Cerebellar nuclear complex (tissue), 1 donor: ENCODE data around the gene INPP5A.

Source experiments
- DNase-seq, 2 experiments: peaks; one replicate each; lab custom pipeline; 2025; lab: John Stamatoyannopoulos, UW

INPP5A gene

GRCh38 chr10:132535065-132535651, 2.4 kb upstream of the INPP5A start:
- DNase-seq, result no peak

GRCh38 chr10:132536241-132536876, 1.2 kb upstream of the INPP5A start:
- DNase-seq, result peak in 1 of 2 experiments; percentile 24

GRCh38 chr10:132536877-132537683, 507 bp upstream of the INPP5A start:
- peak; percentile 99 for DNase-seq

DNA sequence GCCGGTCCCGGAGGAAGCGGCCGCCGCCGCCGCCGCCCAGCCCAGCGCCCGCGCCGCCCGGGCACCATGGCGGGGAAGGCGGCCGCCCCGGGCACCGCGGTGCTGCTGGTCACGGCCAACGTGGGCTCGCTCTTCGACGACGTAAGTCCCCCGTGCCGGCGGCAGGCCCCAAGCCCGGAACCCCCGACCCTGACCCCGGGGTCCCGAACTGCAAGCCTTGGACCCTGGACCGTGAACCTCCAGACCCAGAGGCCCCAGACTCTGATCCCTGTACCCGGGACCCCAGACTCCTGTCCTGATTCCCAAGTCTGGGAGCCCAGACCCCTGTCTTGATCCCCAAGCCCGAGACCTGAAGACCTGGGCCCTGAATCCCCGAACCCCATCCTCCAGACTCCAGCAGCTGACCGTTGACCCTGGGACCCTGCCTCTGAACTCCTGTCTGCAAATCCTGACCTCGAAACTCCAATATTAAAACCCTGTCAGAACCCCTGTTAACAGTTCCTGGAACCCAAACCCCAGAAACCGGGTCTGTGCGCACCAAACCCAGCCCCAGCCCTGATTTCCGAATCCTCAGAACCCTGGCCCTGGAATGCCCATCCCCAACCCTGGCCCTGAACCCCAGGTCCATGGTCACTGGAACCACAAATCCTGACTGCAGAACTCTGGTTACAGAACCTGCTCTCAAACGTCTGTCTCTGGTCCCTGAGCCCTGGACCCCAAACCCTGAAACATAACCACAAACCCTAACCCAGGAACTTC, 623 bp downstream of the INPP5A start:
- DNase-seq, result no peak

DNA sequence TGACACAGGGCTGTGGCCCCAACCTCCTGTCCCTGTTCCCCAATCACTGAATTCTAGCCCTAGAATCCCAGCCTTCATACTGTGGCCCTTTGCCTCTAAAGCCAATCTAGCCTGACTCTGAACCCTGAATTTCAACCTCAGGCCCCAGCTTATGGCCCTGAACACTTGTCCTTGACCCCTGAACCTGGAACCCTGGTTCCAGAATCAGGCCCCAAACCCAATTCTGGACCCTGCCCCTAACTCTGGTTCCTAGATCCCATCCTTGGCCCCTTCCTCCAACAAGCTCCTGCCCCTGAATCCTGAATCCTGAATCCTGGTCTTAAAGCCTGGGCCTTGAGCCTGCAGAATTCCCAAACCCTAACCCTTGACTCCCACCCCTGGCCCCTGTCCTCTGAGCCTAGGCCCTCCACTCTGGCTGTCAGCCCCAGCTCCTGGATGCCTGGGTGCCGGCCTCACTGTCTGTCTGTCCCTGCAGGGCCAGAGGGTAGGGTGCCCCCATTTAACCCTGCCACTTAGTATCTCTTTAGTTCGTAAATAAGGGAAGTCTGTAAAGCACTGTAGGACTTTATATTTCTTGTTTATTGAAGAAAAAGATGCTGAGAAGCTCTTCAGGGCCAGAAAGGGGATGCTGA, 1.3 kb downstream of the INPP5A start:
- no peak for DNase-seq

GRCh38 chr10:132539431-132539839, 1.8 kb downstream of the INPP5A start:
- peak; percentile 45 to 74 for DNase-seq

GRCh38 chr10:132539894-132540293, 2.3 kb downstream of the INPP5A start:
- DNase-seq, result no peak

DNA sequence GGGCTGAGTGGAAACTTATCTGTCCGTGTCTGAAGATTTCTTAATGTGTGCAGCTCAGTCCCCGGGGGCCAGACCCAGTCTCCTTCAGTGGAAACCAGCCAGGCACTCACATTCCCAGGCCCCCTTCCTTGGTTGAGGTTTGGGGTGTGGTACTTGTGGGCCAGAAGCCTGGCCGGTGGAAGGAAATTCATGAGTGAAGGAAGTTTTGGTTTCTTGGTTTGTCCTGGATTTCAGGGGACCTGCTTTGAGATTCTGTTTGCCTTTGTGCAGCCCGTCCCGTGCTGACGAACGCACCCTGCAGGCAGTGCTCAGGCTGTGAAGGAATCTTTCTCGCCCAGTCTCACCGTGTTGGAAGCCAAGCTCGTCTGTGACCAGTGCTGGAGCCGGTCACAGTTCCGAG, 2.9 kb downstream of the INPP5A start:
- no peak for DNase-seq

DNA sequence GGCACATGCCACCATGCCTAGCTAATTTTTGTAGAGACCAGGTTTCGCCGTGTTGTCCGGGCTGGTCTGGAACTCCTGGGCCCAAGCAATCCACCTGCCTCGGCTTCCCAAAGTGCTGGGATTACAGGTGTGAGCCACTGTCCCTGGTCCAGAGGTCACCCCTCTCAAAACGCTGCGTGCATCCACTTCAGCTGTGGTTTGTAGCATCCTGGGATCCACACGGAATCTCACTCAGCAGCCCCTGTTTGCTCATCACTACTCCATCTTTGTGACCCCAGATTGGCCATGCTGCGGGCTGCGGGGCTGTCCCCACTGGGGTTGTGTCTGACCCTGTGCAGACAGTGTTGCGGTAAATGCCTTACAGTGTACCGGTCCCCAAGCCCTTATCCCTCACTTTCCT, 3.5 kb downstream of the INPP5A start:
- no peak for DNase-seq

DNA sequence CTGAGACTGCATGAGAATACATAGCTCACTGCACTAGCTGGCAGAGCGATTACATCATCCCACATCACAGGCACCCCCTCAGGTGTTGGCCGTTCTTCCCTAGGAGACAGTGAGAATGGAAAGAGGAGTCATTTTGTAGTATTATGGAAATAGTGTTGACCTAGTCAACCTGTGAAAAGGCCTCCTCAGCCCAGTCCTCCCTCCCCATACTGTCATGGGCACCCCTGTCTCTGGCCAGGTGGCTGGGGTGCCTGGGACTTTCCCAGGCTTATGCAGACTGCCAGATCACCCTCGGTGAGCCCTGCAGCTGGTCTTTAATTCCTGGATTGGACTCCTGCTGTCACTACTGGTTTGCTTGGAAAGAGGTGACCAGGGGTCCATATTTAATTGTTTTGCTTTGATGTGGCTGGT, 4.0 kb downstream of the INPP5A start:
- DNase-seq, result peak in 1 of 2 experiments; percentile 30

- DNase-seq, result no peak
Measured at GRCh38 chr10:132542086-132542775, 4.6 kb downstream of the INPP5A start.

- no peak for DNase-seq
Measured at GRCh38 chr10:132542819-132543218, 5.2 kb downstream of the INPP5A start.

DNA sequence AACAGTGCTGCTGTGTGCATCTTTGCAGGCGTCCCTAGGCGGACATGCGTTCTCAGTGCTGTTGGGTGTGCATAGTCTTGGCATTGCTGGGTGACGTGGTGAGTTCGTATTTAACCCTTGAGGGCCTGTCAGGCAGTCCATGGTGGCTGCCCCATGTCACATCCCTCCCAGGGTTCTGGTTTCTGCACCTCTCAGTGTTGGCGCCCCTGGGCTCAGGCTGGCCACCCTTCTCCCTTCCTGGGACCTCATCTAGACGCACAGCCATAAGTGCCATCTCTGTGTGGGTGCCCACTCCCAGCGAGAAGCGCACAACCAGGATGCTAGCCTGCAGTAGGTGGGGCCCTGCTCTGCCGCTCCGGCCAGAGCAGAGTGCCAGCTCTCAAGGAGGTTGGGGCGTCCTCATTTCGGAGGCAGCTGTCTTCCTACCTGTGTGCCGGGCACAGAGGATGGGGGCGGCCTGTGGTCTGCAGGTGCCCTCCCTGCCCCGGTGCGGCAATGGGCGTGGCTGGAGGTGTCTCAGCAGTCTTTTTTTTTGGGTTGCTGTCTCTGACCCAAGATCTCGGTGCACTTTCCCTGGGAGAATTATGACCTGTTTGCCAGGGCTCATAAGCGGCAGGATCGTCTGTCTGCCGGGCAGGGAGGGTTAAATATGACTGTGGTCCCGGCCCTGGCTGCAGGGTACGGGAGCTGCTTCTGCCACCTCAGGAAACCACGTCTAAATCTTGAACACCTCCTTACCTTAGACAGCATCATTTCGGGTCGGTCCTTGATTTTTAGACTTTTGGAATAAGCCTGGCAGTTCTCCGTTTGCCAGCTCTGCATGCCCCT, 6.5 kb downstream of the INPP5A start:
- DNase-seq, result no peak

DNA sequence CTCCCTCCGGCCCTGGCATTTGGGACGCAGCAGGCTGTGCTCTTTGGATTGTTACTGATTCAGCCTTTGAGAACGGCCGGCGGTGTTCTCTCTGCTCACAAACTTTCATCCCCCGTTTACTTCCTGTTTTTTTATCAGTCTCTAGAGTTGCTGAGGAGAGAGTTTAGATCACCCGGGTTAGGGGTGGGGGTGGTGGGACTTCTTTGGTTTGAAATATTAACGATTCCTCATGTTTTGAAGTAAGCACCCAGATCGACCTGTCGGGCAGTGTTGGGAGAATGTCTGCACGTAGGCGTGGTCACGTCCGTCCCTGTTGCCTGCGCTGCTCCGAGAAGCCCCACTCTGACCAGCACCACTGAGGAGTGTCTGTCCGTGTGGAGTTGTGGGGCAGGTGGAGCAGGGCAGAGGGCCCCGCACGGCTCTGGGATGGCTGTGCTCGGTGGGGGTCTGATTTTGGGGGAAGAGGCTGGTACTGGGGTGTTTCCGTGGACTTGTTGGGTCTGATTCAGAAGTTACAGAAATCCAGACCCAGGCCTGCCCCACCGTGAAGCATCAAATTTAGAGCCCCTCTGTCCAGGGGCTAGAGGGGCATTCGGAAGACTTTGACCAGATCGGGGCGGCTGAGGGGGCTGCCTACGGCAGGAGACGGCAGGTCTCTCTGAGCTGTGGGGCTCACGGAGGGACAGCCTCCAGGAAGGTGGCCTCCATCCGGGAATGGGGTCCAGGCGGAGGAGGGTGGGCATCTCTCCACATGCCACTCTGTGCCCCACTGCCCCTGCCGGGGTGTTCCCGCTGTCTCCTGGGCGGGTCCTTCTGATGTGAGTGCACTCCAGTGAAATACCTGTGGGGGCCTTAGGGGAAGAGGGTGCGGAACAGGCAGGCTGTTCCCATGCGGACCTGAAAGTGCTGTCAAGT, 7.4 kb downstream of the INPP5A start:
- no peak for DNase-seq

DNA sequence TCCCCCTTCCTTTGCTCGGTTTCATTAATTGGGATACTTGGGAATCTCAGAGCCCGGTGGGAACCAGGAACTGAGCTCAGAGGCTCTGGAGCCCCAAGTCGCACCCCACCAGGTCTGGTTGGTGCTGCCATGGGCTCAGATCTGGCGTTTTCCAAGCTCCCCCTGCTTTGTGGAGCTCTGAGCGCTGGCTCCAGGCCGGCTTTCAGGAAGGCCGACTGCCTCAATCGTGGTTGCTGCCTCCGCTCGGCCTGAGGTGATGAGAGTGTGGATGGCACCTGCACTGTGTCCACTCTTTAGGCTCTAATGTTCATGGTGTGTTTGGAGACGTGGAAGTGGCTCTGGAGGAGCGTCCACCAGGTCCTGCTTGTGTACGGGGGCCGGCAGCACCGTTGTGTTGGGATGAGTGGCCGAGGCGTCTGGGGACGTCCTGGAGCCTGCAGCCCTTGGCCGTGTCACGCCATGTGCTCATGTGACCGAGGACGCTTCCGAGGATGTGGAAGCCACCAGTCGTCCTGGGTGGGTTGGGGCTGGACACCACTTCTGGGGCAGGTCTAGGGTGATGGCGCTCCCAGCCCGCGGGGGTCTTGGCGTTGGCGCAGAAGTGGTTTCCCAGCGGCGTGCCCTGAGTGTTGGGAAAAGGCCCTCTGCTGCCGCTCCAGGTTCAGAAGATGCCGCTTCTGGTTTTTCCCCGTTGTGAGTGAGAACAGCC, 8.2 kb downstream of the INPP5A start:
- no peak for DNase-seq

DNA sequence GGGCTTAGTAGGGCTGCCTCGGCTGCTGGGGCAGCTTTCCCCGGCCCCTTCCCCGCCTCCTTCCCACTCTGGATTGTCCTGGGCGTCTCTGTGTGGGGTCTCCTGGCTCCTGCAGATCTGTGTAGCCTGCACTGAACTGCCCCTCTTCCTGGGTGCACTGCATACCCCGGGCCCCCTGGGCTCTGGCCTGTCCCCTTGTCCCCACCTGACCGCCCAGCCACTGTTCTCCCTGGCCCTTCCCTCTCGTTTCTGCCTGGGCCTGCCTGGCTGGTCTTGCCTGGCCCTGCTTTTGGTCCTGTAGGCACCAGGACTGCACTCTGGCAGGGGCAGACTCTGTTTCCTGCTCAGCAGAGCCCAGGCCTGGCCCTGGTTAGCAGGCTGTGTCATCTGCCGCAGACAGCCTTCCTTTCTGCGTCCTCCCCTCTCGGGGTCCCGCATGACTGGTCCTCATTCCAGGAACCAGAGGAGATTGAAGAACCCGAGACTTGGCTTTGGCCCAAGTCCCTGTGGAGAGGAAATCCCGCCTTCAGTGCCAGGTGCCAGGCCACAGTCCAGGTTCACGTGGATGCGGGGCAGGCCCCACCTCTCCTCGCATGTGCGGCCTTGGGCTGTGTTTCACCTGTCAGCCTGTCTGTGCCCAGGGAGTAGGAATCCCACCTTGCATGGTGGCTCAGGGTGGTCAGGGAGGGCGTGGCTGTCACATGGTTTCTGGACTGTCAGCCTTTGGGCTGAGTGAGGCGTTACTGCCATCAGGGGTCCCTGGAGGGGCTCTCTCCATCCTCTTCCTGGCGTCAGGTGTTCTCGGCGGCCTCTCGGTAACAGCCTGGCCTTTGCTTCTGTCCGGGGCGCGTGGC, 9.2 kb downstream of the INPP5A start:
- no peak for DNase-seq

- DNase-seq, result no peak
Measured at GRCh38 chr10:132547421-132547861, 9.9 kb downstream of the INPP5A start.
